Measurements from ENCODE around the gene CEP112.

CEP112 gene

DNA sequence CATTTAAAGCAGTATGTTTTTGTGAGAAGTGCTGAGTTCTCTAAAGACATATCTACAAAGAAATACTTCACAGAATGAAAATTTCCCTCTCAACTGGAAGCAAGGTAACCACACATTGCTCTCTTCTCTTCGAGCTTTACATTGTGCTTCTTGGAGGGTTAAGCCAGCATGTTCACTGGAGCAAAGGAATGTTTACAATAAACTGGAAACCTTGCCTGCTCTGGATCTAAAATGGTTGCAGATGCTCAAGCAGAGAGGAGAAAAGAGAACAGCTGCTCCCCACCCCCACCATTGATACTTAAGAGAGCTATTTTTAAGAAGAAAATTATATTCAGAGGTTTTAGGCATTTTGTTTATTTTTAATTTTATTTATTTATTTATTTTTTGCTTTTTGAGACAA lies 213.1 kb downstream of the CEP112 start:
- DNase-seq, result peak; percentile 54

- DNase-seq, result peak; percentile 20
Measured at GRCh38 chr17:65977041-65977440, 214.9 kb downstream of the CEP112 start.

DNA sequence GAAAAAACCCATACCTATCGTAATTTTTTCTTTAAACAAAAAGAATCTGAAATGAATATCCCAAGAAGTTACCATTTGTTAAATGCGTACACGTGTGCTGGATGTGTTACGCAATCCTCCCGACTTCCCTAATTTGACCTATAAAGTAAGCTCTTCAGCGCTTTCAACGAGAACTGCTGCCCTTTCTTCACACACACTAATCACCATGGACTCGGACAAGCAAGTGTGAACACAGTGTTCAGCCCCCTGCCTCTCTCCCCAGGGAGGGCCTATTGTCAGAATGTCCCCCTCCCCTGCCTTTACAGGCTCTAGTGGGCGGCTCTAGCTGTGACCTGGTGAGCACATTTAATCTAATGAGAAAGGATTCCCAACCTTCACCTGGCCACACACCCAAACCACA lies 216.1 kb downstream of the CEP112 start:
- no peak for DNase-seq

GRCh38 chr17:65973237-65973636 lies 218.7 kb downstream of the CEP112 start:
- DNase-seq, result no peak

DNA sequence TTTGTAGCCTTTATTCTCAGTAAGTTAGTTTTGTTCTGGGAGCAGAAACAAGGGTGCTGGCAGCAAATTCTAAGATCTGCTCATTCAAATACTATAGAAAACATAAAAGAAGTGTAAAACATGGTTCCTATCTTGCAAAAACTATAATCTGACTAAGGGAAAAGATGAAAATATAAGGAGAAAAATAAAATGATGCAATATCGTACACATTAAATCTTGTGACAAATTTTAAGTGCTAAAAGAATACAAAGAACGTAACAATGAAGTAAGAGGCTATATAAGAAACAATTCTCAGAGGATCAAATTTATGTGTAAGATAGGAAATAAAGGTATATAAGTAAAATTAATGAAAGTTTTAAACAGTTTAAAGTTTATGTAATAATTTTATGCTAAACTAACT lies 224.6 kb downstream of the CEP112 start:
- DNase-seq, result no peak

- DNase-seq, result no peak
Measured at GRCh38 chr17:65966072-65966695, 225.7 kb downstream of the CEP112 start.

- DNase-seq, result no peak
Measured at GRCh38 chr17:65963179-65963578, 228.8 kb downstream of the CEP112 start.

DNA sequence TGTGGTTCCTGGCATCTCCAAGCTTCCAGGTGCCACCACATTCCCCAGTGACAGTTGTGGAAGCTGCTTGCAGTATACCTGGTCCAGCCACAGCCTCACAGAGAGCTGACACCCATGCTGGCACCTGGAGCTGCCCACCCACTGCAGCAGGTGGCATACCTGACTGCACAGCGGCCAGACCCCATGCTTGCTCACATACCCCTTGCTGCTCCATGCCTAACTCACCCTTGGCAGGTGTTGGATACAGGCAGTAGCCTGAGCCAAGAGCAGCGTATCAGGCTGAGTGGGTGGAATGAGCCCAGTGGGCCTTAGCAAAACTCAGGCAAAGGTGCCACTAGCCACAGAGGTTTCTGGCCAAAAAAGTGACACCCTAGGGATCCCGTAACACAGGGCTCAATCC lies 232.3 kb downstream of the CEP112 start:
- DNase-seq, result no peak

DNA sequence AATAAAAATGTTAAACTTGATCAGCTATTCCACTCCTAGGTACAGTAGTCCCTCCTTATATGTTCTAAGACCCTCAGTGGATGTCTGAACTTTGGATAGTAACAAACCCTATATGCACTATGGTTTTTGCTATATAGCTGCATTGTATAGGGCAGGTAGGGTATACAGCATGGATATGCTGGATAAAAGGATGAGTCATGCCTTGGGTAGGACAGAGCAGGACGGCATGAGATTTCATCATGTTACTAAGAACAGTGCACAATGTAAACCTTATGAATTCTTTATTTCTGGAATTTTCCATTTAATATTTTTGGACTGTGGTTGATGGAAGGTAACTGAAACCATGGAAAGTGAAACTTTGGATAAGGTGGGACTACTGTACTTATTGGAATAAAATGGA lies 235.1 kb downstream of the CEP112 start:
- DNase-seq, result no peak

- DNase-seq, result no peak
Measured at GRCh38 chr17:65954148-65954449, 237.8 kb downstream of the CEP112 start.

GRCh38 chr17:65953316-65954147 lies 238.4 kb downstream of the CEP112 start:
- DNase-seq, result no peak

DNA sequence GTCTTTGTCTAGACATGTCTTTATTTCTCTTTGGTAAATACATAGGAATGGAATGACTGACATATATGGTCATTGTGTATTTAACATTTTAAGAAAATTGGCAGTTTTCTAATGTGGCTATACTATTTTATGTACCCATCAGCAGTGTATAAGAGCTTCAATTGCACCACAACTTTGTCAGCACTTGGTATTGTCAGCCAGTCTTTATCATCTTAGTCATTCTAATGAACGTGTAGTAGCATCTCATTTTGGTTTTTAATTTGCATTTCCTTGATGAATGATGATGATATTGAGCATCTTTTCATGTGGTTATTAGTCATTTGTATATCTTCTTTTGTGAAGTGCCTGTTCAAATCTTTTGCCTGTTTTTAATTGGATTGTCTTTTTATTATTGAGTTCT lies 239.3 kb downstream of the CEP112 start:
- no peak for DNase-seq

- DNase-seq, result no peak
Measured at GRCh38 chr17:65952015-65952414, 239.9 kb downstream of the CEP112 start.

DNA sequence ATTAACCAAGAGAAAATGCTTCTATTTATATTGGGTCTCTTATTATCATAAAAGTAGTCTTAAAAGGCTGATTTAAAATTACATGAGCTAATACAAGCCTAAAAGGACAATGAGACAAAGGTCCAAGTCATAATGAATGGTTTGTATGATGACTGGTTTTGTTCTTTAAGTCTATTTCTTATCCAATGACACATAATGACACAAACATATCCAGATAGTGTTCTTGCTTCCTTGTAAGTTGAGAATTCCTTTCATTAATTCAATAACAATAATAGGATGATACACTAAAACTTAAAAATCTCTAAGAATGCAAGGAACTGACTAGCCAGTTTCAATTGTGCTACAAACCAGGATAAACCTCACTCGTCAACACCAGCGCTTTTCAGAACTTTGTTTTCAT lies 244.1 kb downstream of the CEP112 start:
- no peak for DNase-seq

DNA sequence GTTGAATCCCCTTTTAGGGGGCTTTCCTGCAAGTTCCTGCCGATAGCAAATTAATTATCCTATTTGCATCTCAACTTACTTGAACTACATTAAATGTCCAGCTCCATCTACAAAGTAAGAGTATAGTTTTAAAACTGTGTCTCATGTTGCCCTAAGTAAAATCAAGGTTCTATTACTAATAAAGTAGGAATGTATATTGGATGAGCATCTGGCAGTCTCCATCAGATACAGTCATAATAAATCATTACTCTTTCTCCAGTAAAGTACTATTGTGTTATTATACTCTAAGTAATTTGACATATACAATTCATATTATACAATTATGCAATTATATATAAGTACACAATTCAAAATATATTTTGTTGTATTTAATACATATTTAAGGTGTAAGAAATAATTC lies 249.3 kb downstream of the CEP112 start:
- DNase-seq, result no peak

DNA sequence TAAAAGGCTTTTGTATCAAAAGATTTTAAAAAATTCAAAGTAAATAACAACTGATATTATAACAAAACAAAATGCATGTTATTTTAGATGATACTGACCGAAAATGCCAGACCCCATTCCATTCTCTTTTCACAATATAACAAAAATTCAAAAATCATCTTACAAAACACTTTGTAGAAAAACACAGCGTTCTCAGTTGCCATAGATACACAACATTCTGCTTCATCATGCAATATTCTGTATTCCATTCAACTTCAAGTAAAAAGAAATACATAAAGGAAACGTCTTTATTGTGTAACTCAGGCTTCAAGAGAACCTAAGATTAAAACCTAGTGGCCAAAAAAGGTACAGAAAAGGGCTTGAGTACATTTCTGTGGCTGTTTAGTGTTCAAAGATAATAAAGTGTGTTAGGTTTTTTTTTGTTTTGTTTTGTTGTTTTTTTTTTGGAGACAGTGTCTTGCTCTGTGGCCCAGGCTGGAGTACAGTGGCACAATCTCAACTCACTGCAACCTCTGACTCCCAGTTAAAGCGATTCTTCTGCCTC lies 250.5 kb downstream of the CEP112 start:
- no peak for DNase-seq

- DNase-seq, result peak; percentile 63
Measured at GRCh38 chr17:65936013-65936412, 255.9 kb downstream of the CEP112 start.

DNA sequence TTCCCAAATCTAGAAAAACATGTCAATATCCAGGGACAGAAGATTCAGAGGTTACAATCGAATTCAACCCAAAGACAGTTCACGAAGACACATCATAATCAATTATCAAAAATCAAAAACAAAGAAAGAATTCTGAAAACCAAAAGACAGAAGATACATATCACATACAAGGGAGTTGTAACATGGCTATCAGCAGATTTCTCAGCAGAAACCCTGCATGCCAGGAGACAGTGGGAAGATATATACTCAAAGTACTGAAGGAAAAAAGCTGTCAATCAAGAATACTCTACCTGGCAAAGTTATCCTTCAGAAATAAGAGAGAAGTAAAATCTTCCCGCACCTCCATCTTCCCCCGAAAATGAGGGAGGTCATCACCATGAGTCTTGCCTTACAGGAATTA lies 258.6 kb downstream of the CEP112 start:
- no peak for DNase-seq

DNA sequence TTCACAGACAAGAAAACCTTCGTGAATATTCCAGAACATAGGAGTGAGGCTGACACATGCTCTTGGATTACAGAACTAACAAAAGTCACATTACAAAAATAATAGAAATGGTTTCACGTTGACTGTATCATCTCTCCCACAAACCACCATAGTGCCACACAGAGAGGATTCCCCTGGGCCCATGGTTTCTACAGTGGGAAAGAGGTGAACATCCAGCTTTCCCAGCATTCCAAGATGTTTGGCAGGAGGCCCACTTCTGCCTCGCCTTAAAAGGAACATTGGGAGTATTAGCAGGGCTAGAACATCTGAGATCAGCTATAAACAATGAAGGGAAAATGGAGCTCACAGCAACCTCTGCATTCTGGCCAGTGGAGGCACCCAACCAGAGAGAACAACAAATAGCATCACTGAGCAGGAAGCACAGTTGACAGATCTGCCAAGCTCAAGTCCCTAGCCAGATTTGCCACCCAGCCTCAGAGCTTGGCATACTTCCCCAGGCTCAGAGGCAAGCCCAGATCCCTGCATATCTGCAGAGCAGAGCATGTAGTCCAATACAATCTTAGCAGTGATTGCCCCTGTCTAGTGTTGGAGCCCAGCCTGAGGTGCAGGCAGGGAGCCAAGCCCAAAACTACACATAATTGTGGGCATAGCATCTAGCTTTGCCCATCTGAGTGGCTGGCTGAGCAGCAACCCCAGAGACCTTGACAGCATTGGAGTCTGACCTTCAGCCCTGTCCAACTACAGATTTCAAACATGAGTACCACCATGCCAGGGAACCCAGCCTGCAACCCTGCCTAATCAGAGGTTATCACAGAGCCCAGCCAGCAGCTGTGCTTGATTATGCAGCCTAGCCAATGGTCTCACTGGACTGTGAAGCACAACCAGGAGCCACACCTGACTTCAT lies 260.4 kb downstream of the CEP112 start:
- peak; percentile 99 for DNase-seq

DNA sequence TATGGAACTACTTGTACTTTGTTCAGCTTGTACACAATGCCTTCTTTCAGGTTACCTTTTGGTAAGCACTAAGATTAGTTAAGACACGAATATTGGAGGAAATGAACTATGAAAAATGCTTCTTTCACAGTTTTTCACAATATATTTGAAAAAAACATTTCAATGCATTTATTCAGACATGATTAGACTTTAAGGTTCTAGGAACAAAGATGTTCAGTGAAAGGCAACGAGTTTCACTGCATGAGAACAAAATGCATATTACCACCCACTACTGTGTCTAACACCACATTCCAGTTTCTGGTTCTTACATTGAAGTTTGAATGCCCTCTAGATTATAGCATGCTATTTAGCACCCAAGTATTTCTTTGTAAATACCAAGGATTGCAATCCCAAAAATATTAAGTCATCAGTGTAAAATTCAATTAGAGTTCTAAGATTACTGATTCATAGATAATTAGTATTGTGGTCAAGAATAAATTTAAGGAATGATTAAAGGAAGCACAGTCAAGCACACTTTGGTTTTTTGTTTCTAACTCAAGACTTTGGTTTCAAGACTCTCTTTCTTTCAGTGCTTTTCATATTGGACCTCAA lies 261.7 kb downstream of the CEP112 start:
- peak; percentile 83 for DNase-seq

DNA sequence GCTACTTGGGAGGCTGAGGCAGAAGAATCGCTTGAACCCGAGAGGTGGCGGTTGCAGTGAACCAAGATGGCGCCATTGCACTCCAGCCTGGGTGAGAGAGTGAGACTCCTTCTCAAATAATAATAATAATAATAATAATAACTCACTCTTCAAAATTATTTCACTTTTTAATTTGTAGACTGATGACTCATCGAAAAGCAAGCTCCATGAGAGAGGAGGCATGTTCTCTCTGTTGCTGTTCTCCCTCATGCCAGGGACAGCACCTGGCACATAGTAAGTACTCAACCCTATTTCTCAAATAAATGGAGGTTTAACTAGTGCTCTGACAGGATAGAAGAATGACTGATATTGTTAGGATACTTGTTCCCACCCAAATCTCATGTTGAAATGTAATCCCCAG lies 265.3 kb downstream of the CEP112 start:
- DNase-seq, result no peak

- DNase-seq, result peak; percentile 63
Measured at GRCh38 chr17:65925606-65926307, 266.2 kb downstream of the CEP112 start.

Data from fibroblast of skin of scalp (primary cell).